Measurements from ENCODE around the gene NAALADL2. TPM values are rescaled to one million over a fixed set of nuclear protein-coding genes. Genes with fewer than 3 reads are reported as not detected.

NAALADL2 gene
- total and polyA plus RNA-seq, 7 donors, result 0.56 to 3.3 (median 1.6) TPM

DNA sequence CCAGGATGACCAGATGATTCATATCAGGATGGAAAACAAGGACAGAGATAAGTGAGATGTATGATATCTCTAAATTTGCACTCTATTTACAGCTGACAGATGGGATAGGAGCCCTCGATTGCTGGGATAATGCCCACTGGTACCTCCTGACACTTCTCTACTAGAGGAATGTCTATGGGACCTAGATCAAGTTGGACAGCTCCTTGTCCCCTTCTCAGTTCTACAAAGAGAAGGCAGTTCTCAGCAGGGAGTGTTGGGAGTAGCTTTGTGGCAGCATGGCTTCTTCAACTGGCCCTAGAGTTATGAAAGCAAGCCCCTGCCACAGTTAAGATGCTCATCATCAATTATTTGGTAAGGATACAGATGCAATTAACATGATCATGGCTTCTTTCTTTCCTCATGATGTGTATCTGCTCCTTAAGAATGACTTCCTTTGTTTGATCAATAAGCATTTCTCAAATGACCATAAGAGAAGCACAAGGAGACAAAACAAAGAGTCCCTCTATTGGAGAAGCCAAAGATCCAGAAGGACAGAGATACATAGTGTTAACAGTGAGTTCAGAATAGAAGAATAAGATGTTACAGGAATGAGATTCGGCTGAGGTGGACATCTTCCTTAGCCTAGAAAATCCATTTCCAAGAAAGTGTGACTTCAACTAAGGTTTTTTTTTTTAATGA, 481.3 kb downstream of the NAALADL2 start:
- no peaks in the 10 kb centered on the region for H3K36me3 ChIP-seq (ENCODE audit: insufficient read depth in 1 of 2, low read depth in 1 of 2)

DNA sequence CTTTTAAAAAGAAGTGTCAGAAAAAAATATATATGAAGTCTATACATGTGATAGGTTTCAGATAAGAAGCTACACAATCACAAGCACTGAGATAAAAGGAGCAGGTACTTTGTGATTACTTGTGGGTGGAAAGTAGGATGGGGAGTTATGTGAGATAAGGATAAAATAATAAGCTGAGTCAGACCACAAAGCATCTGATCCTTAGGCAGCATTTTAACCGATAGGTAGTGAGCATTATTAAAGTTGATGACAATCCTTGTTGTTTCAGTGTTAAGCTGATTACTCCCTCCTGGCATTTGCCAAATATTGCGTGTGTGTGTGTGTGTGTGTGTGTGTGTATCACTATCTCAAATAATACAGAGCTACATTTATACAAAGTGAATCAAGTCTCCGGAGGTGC, 483.1 kb downstream of the NAALADL2 start:
- WGBS, 3 donors, result 83 to 91% (median 89%) methylated on average over 3 of the region's 3 CpGs
- no peak overlapping the region for H3K4me3 ChIP-seq
- ATAC-seq, result no peak

More for the DNA sequence above, 481.3 kb downstream of the NAALADL2 start:
- WGBS, 3 donors, result 84 to 90% (median 86%) methylated on average over 2 of the region's 2 CpGs
- no peak for ATAC-seq
- Histone ChIP-seq H3K4me1 (no peaks in the 10 kb centered on the region), H3K27me3 (ENCODE audit: insufficient read depth in 3 of 3, low read length in 2 of 3) (no peaks in the 10 kb centered on the region), H3K9me3 (no peaks in the 10 kb centered on the region), H3K4me3 (no peak overlapping the region), H3K27ac (no peak overlapping the region)
- intact Hi-C loops (cut with DNase I), result no loop called here
- DNase-seq, result no peak
- TF ChIP-seq, protein P1, sequence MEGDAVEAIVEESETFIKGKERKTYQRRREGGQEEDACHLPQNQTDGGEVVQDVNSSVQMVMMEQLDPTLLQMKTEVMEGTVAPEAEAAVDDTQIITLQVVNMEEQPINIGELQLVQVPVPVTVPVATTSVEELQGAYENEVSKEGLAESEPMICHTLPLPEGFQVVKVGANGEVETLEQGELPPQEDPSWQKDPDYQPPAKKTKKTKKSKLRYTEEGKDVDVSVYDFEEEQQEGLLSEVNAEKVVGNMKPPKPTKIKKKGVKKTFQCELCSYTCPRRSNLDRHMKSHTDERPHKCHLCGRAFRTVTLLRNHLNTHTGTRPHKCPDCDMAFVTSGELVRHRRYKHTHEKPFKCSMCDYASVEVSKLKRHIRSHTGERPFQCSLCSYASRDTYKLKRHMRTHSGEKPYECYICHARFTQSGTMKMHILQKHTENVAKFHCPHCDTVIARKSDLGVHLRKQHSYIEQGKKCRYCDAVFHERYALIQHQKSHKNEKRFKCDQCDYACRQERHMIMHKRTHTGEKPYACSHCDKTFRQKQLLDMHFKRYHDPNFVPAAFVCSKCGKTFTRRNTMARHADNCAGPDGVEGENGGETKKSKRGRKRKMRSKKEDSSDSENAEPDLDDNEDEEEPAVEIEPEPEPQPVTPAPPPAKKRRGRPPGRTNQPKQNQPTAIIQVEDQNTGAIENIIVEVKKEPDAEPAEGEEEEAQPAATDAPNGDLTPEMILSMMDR (IDR thresholded peaks at IDR 0.05), result no peak

DNA sequence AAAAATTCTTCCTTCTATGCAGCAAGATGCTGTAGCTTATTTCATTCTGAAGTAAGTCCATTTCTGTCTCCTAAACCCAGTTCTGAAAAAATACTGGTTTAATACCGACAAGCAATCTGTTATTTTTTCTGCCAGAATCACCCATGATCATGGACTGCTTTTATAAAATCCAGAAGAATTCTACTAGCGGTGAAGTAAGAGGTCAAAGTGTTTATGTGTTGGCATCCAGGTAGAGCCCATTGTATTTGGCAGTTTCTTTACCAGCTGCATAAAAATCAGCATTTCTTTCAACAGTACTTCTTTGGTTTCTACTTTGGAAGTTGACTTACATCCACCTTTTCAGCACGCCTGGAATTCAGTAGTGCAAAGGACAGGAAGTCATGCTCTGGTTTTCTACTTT, 484.8 kb downstream of the NAALADL2 start:
- WGBS, 3 donors, result 46 to 92% (median 62%) methylated on average over 3 of the region's 3 CpGs
- Histone ChIP-seq H3K36me3 (ENCODE audit: insufficient read depth in 1 of 2, low read depth in 1 of 2) (no peaks in the 10 kb centered on the region), H3K4me3 (no peak overlapping the region), H3K9me3 (no peaks in the 10 kb centered on the region), H3K27me3 (ENCODE audit: insufficient read depth in 3 of 3, low read length in 2 of 3) (no peaks in the 10 kb centered on the region), H3K4me1 (no peaks in the 10 kb centered on the region), H3K27ac (no peak overlapping the region)
- no peak for DNase-seq
- intact Hi-C loops (cut with DNase I), result no loop called here
- ATAC-seq, result no peak
- TF ChIP-seq, protein P1 (IDR thresholded peaks at IDR 0.05), result no peak

More for the DNA sequence above, 483.1 kb downstream of the NAALADL2 start:
- intact Hi-C loops (cut with DNase I), result no loop called here
- no peak for DNase-seq
- Histone ChIP-seq H3K36me3 (ENCODE audit: insufficient read depth in 1 of 2, low read depth in 1 of 2) (no peaks in the 10 kb centered on the region), H3K9me3 (no peaks in the 10 kb centered on the region), H3K27ac (no peak overlapping the region), H3K4me1 (no peaks in the 10 kb centered on the region), H3K27me3 (ENCODE audit: insufficient read depth in 3 of 3, low read length in 2 of 3) (no peaks in the 10 kb centered on the region)
- TF ChIP-seq, protein P1 (IDR thresholded peaks at IDR 0.05), result no peak

DNA sequence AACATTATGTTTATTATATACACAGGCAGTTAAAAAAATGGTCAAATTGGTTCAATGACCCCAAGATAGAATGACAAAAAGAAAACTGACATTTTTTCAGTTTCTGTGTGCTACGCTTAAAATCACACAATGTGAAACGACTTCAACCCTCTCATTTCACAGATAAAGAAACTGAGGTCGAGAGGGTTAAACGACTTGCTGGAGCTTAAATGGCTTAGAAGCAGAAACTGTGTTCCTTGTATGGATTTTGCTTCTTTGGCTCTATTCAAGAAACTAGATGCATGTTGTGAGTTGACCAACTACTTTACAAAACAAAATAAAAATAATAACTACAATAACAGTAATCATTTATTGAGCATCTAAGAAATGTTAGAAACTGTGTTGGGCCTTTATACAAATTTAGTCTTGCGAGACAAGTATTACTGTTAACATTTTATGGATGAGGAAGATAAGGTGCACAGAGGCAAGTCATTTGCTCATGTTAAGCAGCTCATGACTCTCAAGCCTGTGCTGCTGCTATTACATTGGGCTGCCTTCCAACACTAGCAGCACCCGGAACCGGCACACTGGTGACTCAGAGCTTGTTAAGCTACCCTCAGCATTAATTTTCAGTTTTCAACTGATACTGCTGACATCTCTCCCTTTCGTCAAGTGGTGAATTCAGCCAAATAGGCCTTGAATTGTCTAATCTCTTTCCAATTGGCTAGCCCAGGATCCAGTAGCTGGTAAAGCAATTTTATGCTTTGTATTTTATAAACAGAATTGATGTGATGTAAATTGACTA, 487.6 kb downstream of the NAALADL2 start:
- peak in 3 of 4 donors; percentile 34 to 51 (median 44) for ATAC-seq
- 58 to 66% (median 62%) methylated on average over 8 of the region's 8 CpGs for WGBS, 3 donors

More for the DNA sequence above, 487.6 kb downstream of the NAALADL2 start:
- H3K27me3 ChIP-seq (ENCODE audit: insufficient read depth in 3 of 3, low read length in 2 of 3), result no peaks in the 10 kb centered on the region
- H3K36me3 ChIP-seq (ENCODE audit: insufficient read depth in 1 of 2, low read depth in 1 of 2), result no peaks in the 10 kb centered on the region
- no peak overlapping the region for H3K4me3 ChIP-seq
- intact Hi-C loops (cut with DNase I), result no loop called here
- TF ChIP-seq, protein P1 (IDR thresholded peaks at IDR 0.05), result no peak
- peak; percentile 17 to 54 for DNase-seq
- no peaks in the 10 kb centered on the region for H3K9me3 ChIP-seq
- no peaks in the 10 kb centered on the region for H3K4me1 ChIP-seq
- H3K27ac ChIP-seq, result no peak overlapping the region

All from psoas muscle (tissue), 8 donors.